ENCODE measurements around the gene MACROH2A1. TPM values are rescaled to one million over a fixed set of nuclear protein-coding genes. Genes with fewer than 3 reads are reported as not detected.
A peak's percentile ranks its signal among the peaks of the same experiment; 100 is the strongest.

MACROH2A1 gene
- polyA plus RNA-seq, 1 of the 3 experiments (the other 2 are of a cell fraction): 165 TPM

- H3K36me3 ChIP-seq (replicated peaks in 1 of 2; ENCODE audit: control insufficient read depth in 1 of 2, insufficient read depth in 2 of 2, low read length in 1 of 2): no peaks in the 10 kb centered on the region
- CTCF ChIA-PET: interaction anchor here (0.9 to 9.6 kb wide), 7 partner anchors 8 to 114 kb away, joined by 3 to 60 read pairs (median 8); no protein-coding TSS in a partner anchor
- no peaks in the 10 kb centered on the region for H3K9me3 ChIP-seq
- H3K79me2 ChIP-seq (ENCODE audit: insufficient read depth): no peaks in the 10 kb centered on the region
- POLR2A ChIA-PET: no interaction called here
- H3K27ac ChIP-seq (ENCODE audit: low read depth in 2 of 2, low read length in 1 of 2): peak overlapping the region in 1 of 2 experiments; percentile 19; a peak in 1 of 4 replicates
- 78% methylated on average over 7 of the region's 11 CpGs for WGBS (ENCODE audit: low lambda C conversion rate)
- H2AFZ ChIP-seq (ENCODE audit: low read depth): no peak overlapping the region
- H4K20me1 ChIP-seq (ENCODE audit: insufficient read depth): no peaks in the 10 kb centered on the region
- H3K4me1 ChIP-seq (ENCODE audit: control insufficient read depth in 1 of 2, insufficient read depth in 2 of 2, low read depth in 1 of 2, low read length in 1 of 2): peaks cover 0 to 46% of the 10 kb centered on the region in 2 experiments; a peak in 1 of 4 replicates
- H3K4me3 ChIP-seq (ENCODE audit: low read depth in 2 of 2, low read length in 1 of 2): no peak overlapping the region
- no peaks in the 10 kb centered on the region for H3K27me3 ChIP-seq (ENCODE audit: insufficient read depth)
- no peaks in the 10 kb centered on the region for H3F3A ChIP-seq (replicated peaks; ENCODE audit: insufficient read depth)
- TF ChIP-seq USF1 (IDR thresholded peaks at IDR 0.05; ENCODE audit: borderline replicate concordance, low read depth) (no peak), RAD21 (IDR thresholded peaks at IDR 0.05; ENCODE audit: low read length) (no peak), TCF12 (IDR thresholded peaks at IDR 0.05) (no peak), RCOR1 (IDR thresholded peaks at IDR 0.05; ENCODE audit: low read length) (no peak), MXI1 (IDR thresholded peaks at IDR 0.05; ENCODE audit: low read depth, low read length) (no peak), CHD2 (IDR thresholded peaks at IDR 0.05; ENCODE audit: low read length, partially characterized antibody) (no peak), USF2 (IDR thresholded peaks at IDR 0.05; ENCODE audit: borderline replicate concordance, low read depth, low read length) (no peak), FOXJ3 (CRISPR knock-in tag; IDR thresholded peaks at IDR 0.05) (no peak), ELF1 (IDR thresholded peaks at IDR 0.05) (no peak), EZH2phosphoT487 (IDR thresholded peaks at IDR 0.05; ENCODE audit: borderline replicate concordance, low read depth) (no peak), MAX (IDR thresholded peaks at IDR 0.05; ENCODE audit: low read depth) (no peak), IRF3 (IDR thresholded peaks at IDR 0.05; ENCODE audit: low read depth, low read length) (no peak), REST (IDR thresholded peaks at IDR 0.05; ENCODE audit: low read depth, low read length) (no peak), POLR2AphosphoS5 (IDR thresholded peaks at IDR 0.05; ENCODE audit: low read depth, low read length) (no peak), TAF1 (IDR thresholded peaks at IDR 0.05; ENCODE audit: borderline replicate concordance, low read depth, low read length) (no peak), FOSL2 (IDR thresholded peaks at IDR 0.05; ENCODE audit: borderline replicate concordance, low read depth) (no peak), MEF2A (IDR thresholded peaks at IDR 0.05; ENCODE audit: borderline replicate concordance, low read depth) (no peak), SIN3A (IDR thresholded peaks at IDR 0.05; ENCODE audit: borderline replicate concordance, low read depth, low read length) (no peak)
- H3K9ac ChIP-seq: no peak overlapping the region
- no peaks in the 10 kb centered on the region for H3K9me2 ChIP-seq
- DNase-seq: no peak
- no peak overlapping the region for H3K4me2 ChIP-seq
These were observed 40.5 kb upstream of the MACROH2A1 start for GRCh38 chr5:135439231-135440205.

All from SK-N-SH (cell line).